GM19397 (cell line): ENCODE measurements around the gene RAD21L1.

Experiments
- ATAC-seq: cut with Tn5 transposase; IDR thresholded peaks from one replicate; pipeline ENCODE4 v1.9.1; 2021; ENCODE audit warnings: mild to moderate bottlenecking, moderate library complexity; ENCODE audit not compliant: unreplicated experiment

Gene RAD21L1

GRCh38 chr20:1225783-1226654 is at the start of gene RAD21L1:
Gene RAD21L1, plus strand, starts transcription at chr20:1226044. Its CDS starts 2,410 bp downstream, at chr20:1228454.
- peak; percentile 60 for ATAC-seq

GRCh38 chr20:1177680-1178079 is 48.2 kb upstream of the RAD21L1 start:
- no peak for ATAC-seq

- no peak for ATAC-seq
Observed at GRCh38 chr20:1178103-1178502, 47.7 kb upstream of the RAD21L1 start.

GRCh38 chr20:1178623-1179022 is 47.2 kb upstream of the RAD21L1 start:
- no peak for ATAC-seq

- no peak for ATAC-seq
Observed at GRCh38 chr20:1180949-1181348, 44.9 kb upstream of the RAD21L1 start.

GRCh38 chr20:1182106-1182505 is 43.7 kb upstream of the RAD21L1 start:
- ATAC-seq: no peak

- ATAC-seq: no peak
Observed at GRCh38 chr20:1183153-1183552, 42.7 kb upstream of the RAD21L1 start.

GRCh38 chr20:1184260-1184637 is 41.6 kb upstream of the RAD21L1 start:
- ATAC-seq: no peak

GRCh38 chr20:1184638-1185315 is 41.1 kb upstream of the RAD21L1 start, which contains the start of gene TMEM74B:
Gene TMEM74B, minus strand, starts transcription at chr20:1184981. Its CDS starts 1,180 bp downstream, at chr20:1183801.
- no peak for ATAC-seq

- ATAC-seq: no peak
Observed at GRCh38 chr20:1185316-1185741, 40.5 kb upstream of the RAD21L1 start.

- ATAC-seq: no peak
Observed at GRCh38 chr20:1185790-1186334, 40.0 kb upstream of the RAD21L1 start.

GRCh38 chr20:1186367-1186991 is 39.4 kb upstream of the RAD21L1 start:
- no peak for ATAC-seq

- ATAC-seq: no peak
Observed at GRCh38 chr20:1187605-1188171, 38.2 kb upstream of the RAD21L1 start.

- ATAC-seq: no peak
Observed at GRCh38 chr20:1188347-1188746, 37.5 kb upstream of the RAD21L1 start.

GRCh38 chr20:1189827-1190226 is 36.0 kb upstream of the RAD21L1 start:
- no peak for ATAC-seq

- no peak for ATAC-seq
Observed at GRCh38 chr20:1190847-1191246, 35.0 kb upstream of the RAD21L1 start.

GRCh38 chr20:1191299-1191698 is 34.5 kb upstream of the RAD21L1 start:
- no peak for ATAC-seq

- no peak for ATAC-seq
Observed at GRCh38 chr20:1195226-1195625, 30.6 kb upstream of the RAD21L1 start.

- no peak for ATAC-seq
Observed at GRCh38 chr20:1196634-1197033, 29.2 kb upstream of the RAD21L1 start.

GRCh38 chr20:1197801-1198200 is 28.0 kb upstream of the RAD21L1 start:
- no peak for ATAC-seq

GRCh38 chr20:1198751-1199150 is 27.1 kb upstream of the RAD21L1 start:
- no peak for ATAC-seq
